SH-SY5Y (cell line): ENCODE measurements around the gene QRFPR.

Source experiments
- GATA2 ChIP-seq: IDR thresholded peaks from 2 replicates; pipeline ENCODE4 v1.6.1; 2011; ENCODE audit warnings: mild to moderate bottlenecking, low read depth, low read length
- GATA3 ChIP-seq: IDR thresholded peaks from 2 replicates; pipeline ENCODE4 v1.6.1; 2011; ENCODE audit warnings: low read depth, mild to moderate bottlenecking, low read length, moderate library complexity

GRCh38 chr4:121377076-121377475, 3.7 kb downstream of the QRFPR start:
- TF ChIP-seq GATA2 (no peak), GATA3 (no peak)
